Measurements from ENCODE around the gene SCN8A. TPM values are rescaled to one million over a fixed set of nuclear protein-coding genes. Genes with fewer than 3 reads are reported as not detected.
"Not testable (repeated sequence)": the region's sequence is repeated elsewhere in the genome, so short reads cannot be mapped to it uniquely, and the experiment has no call there.

SCN8A gene
- total RNA-seq: 0.41 and 0.47 TPM in 2 replicates

- intact Hi-C loops (cut with micrococcal nuclease): loop anchor here (5.0 kb wide), 2 partner anchors 59 to 231 kb away; no protein-coding TSS in a partner anchor
Measured at GRCh38 chr12:51591016-51591901, at the start of gene SCN8A. Gene SCN8A, plus strand, starts transcription at chr12:51591233. Its CDS starts 71,585 bp downstream, at chr12:51662818.

GRCh38 chr12:51546097-51546496 is 44.9 kb upstream of the SCN8A start:
- intact Hi-C loops (cut with micrococcal nuclease): no loop called here

GRCh38 chr12:51547606-51548005 is 43.4 kb upstream of the SCN8A start:
- intact Hi-C loops (cut with micrococcal nuclease): no loop called here

- intact Hi-C loops (cut with micrococcal nuclease): no loop called here
Measured at GRCh38 chr12:51548241-51548640, 42.8 kb upstream of the SCN8A start.

GRCh38 chr12:51549637-51550036 is 41.4 kb upstream of the SCN8A start:
- intact Hi-C loops (cut with micrococcal nuclease): no loop called here

- intact Hi-C loops (cut with micrococcal nuclease): not testable (repeated sequence)
Measured at GRCh38 chr12:51568271-51569032, 22.6 kb upstream of the SCN8A start.

GRCh38 chr12:51579321-51579850 is 11.6 kb upstream of the SCN8A start:
- intact Hi-C loops (cut with micrococcal nuclease): no loop called here

- intact Hi-C loops (cut with micrococcal nuclease): no loop called here
Measured at GRCh38 chr12:51589060-51589459, 2.0 kb upstream of the SCN8A start.

- intact Hi-C loops (cut with micrococcal nuclease): loop anchor here (1.0 to 5.0 kb wide), 4 partner anchors 57 to 286 kb away; no protein-coding TSS in a partner anchor
Measured at GRCh38 chr12:51589557-51590176, 1.4 kb upstream of the SCN8A start.

- intact Hi-C loops (cut with micrococcal nuclease): loop anchor here (1.0 to 5.0 kb wide), 4 partner anchors 58 to 285 kb away; no protein-coding TSS in a partner anchor
Measured at GRCh38 chr12:51590347-51591015, 552 bp upstream of the SCN8A start.

GRCh38 chr12:51592034-51592705 is 1.1 kb downstream of the SCN8A start:
- intact Hi-C loops (cut with micrococcal nuclease): loop anchor here (5.0 kb wide), 2 partner anchors 60 to 230 kb away; no protein-coding TSS in a partner anchor

- intact Hi-C loops (cut with micrococcal nuclease): loop anchor here (5.0 kb wide), 2 partner anchors 61 to 229 kb away; no protein-coding TSS in a partner anchor
Measured at GRCh38 chr12:51593021-51593420, 2.0 kb downstream of the SCN8A start.

GRCh38 chr12:51593539-51593938 is 2.5 kb downstream of the SCN8A start:
- intact Hi-C loops (cut with micrococcal nuclease): loop anchor here (5.0 kb wide), 2 partner anchors 61 to 229 kb away; no protein-coding TSS in a partner anchor

GRCh38 chr12:51598156-51598555 is 7.1 kb downstream of the SCN8A start:
- intact Hi-C loops (cut with micrococcal nuclease): no loop called here

- intact Hi-C loops (cut with micrococcal nuclease): no loop called here
Measured at GRCh38 chr12:51600721-51601120, 9.7 kb downstream of the SCN8A start.

- intact Hi-C loops (cut with micrococcal nuclease): no loop called here
Measured at GRCh38 chr12:51601241-51601640, 10.2 kb downstream of the SCN8A start.

- intact Hi-C loops (cut with micrococcal nuclease): not testable (repeated sequence)
Measured at GRCh38 chr12:51605896-51606295, 14.9 kb downstream of the SCN8A start.

- intact Hi-C loops (cut with micrococcal nuclease): not testable (repeated sequence)
Measured at GRCh38 chr12:51607197-51607596, 16.2 kb downstream of the SCN8A start.

GRCh38 chr12:51620448-51620847 is 29.4 kb downstream of the SCN8A start:
- intact Hi-C loops (cut with micrococcal nuclease): no loop called here

Data from T-helper 1 cell treated with Interleukin-12 subunit alpha and Interleukin-12 subunit beta and Interleukin-4 antibody, amounts not matched to agents 30 ng/mL and 1 ng/mL, for 36 hours (primary cell).